GM21786 (cell line): ENCODE data around the gene NBPF1.
"Not testable (repeated sequence)": the region's sequence is repeated elsewhere in the genome, so short reads cannot be mapped to it uniquely, and the experiment has no call there.

Experiments
- ATAC-seq: cut with Tn5 transposase; IDR thresholded peaks from one replicate; pipeline ENCODE4 v1.9.1; 2021; ENCODE audit not compliant: unreplicated experiment

NBPF1 gene

GRCh38 chr1:16642025-16642966 lies 28.9 kb upstream of the NBPF1 start:
- not testable (repeated sequence) for ATAC-seq

- ATAC-seq, result not testable (repeated sequence)
These were observed 28.0 kb upstream of the NBPF1 start for GRCh38 chr1:16641159-16641975.

- not testable (repeated sequence) for ATAC-seq
These were observed 26.0 kb upstream of the NBPF1 start for GRCh38 chr1:16639091-16640031.

- ATAC-seq, result not testable (repeated sequence)
These were observed 24.8 kb upstream of the NBPF1 start for GRCh38 chr1:16637941-16638778.

GRCh38 chr1:16636551-16637195 lies 23.3 kb upstream of the NBPF1 start:
- ATAC-seq, result not testable (repeated sequence)

- ATAC-seq, result not testable (repeated sequence)
These were observed 22.6 kb upstream of the NBPF1 start for GRCh38 chr1:16635959-16636358.

- ATAC-seq, result not testable (repeated sequence)
These were observed 20.3 kb upstream of the NBPF1 start for GRCh38 chr1:16633540-16634282.

- not testable (repeated sequence) for ATAC-seq
These were observed 18.9 kb upstream of the NBPF1 start for GRCh38 chr1:16632044-16632850.

- no peak for ATAC-seq
These were observed 18.1 kb upstream of the NBPF1 start for GRCh38 chr1:16631248-16632043.

- ATAC-seq, result no peak
These were observed 17.4 kb upstream of the NBPF1 start for GRCh38 chr1:16630661-16631247.

- not testable (repeated sequence) for ATAC-seq
These were observed 16.7 kb upstream of the NBPF1 start for GRCh38 chr1:16629916-16630530.

GRCh38 chr1:16628361-16629111 lies 15.2 kb upstream of the NBPF1 start:
- ATAC-seq, result no peak

GRCh38 chr1:16626409-16626983 lies 13.1 kb upstream of the NBPF1 start:
- not testable (repeated sequence) for ATAC-seq

GRCh38 chr1:16625497-16626408 lies 12.4 kb upstream of the NBPF1 start:
- ATAC-seq, result no peak
